OCI-LY3 (cell line): ENCODE measurements around the gene IQCE.
"Not testable (repeated sequence)": the region's sequence is repeated elsewhere in the genome, so short reads cannot be mapped to it uniquely, and the experiment has no call there.

Experiments
- H2AFZ ChIP-seq: fragments of 200-600, 300-600 bp; shearing (Covaris generic); 2 replicates; pipeline ENCODE4 v1.6.0; 2014; ENCODE audit warnings: antibody characterized with exemption, low read depth, low read length
- H3K27ac ChIP-seq: fragments of 200-600, 300-600 bp; sonication (generic); 2 replicates; pipeline ENCODE4 v1.5.1; 2014; ENCODE audit warnings: mild to moderate bottlenecking, low read length, moderate library complexity, mixed read lengths
- H3K27me3 ChIP-seq: fragments of 200-600, 300-600 bp; sonication (generic); 2 replicates; pipeline ENCODE4 v1.6.1; 2014; ENCODE audit warnings: low read depth, low read length, mixed read lengths
- H3K36me3 ChIP-seq: fragments of 200-600, 300-600 bp; sonication (generic); replicated peaks from 2 replicates; pipeline ENCODE3; 2014; ENCODE audit warnings: low read depth, low read length, mixed read lengths
- H3K4me1 ChIP-seq: fragments of 300-600, 200-600 bp; sonication (generic); 2 replicates; pipeline ENCODE4 v1.6.1; 2014; ENCODE audit warnings: low read length, mixed read lengths
- H3K4me2 ChIP-seq: fragments of 200-600, 300-600 bp; sonication (generic); 2 replicates; pipeline ENCODE4 v1.6.1; 2014; ENCODE audit warnings: low read length, mixed read lengths
- H3K4me3 ChIP-seq: fragments of 300-600, 200-600 bp; sonication (generic); 2 replicates; pipeline ENCODE4 v1.5.1; 2014; ENCODE audit warnings: antibody characterized with exemption, mild to moderate bottlenecking, low read length, moderate library complexity
- H3K79me2 ChIP-seq: fragments of 300-600, 200-600 bp; shearing (Covaris generic); 2 replicates; pipeline ENCODE4 v1.6.1; 2014; ENCODE audit warnings: mild to moderate bottlenecking, low read length, mixed read lengths
- H3K9ac ChIP-seq: fragments of 300-600, 200-600 bp; shearing (Covaris generic); 2 replicates; pipeline ENCODE4 v1.6.0; 2014; ENCODE audit warnings: mild to moderate bottlenecking, low read length, moderate library complexity
- H3K9me3 ChIP-seq: fragments of 200-600, 300-600 bp; shearing (Covaris generic); 2 replicates; pipeline ENCODE4 v1.6.1; 2014; ENCODE audit warnings: low read length, mixed read lengths; ENCODE audit not compliant: insufficient read depth
- H4K20me1 ChIP-seq: fragments of 200-600, 300-600 bp; sonication (generic); 2 replicates; pipeline ENCODE4 v1.6.1; 2016; ENCODE audit warnings: low read length, mixed read lengths; ENCODE audit not compliant: insufficient read depth
- EZH2phosphoT487 ChIP-seq: fragments of 200-600 bp; shearing (Covaris generic); IDR thresholded peaks from 2 replicates; pipeline ENCODE4 v1.6.1; 2018; ENCODE audit warnings: antibody characterized with exemption, mixed run types, low read depth
- TF ChIP-seq, protein P1 (sequence below): fragments of 200-600, 300-600 bp; sonication (generic); IDR thresholded peaks from 2 replicates; pipeline ENCODE4 v1.5.1; 2014; ENCODE audit warnings: antibody characterized with exemption, low read length, low read depth

The IQCE gene

DNA sequence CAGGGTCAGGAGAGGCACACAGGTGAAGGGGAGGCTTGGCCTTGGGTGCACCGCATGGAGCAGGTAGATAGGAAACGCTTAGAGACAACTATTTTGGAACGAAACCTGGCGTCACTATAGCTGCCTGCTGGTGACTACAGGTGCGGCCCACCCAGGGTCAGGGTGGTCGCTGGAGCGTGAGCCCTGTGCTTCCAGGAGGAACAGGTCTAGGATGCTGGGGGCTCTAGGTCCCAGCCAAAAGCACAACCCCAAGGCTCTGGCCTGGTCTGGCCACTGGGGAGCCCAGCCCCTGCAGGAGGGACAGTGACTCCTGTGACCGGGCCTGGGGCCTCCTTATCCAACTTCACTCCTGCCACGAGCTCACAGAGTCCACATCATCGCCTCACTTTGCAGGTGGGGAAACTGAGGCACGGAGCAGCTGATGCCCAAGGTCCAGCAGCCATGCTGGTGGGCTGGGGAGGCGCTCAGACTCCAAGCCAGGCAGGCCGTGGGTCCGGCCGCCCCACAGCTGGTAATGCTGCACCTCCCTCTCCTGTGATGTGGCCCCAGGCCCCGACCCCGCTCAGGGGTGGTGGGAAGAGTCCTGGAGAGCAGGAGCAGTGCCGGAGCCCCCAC, 30.2 kb upstream of the IQCE start:
- Histone ChIP-seq H4K20me1 (peaks cover 41% of the 10 kb centered on the region), H3K79me2 (peaks cover 18% of the 10 kb centered on the region), H3K9me3 (no peaks in the 10 kb centered on the region), H3K4me1 (peaks cover 75% of the 10 kb centered on the region), H3K27me3 (no peaks in the 10 kb centered on the region), H2AFZ (no peak overlapping the region), H3K27ac (peak overlapping the region; percentile 99), H3K9ac (peak overlapping the region; percentile 55), H3K36me3 (peaks cover 25% of the 10 kb centered on the region), H3K4me3 (peak overlapping the region; percentile 56), H3K4me2 (peak overlapping the region; percentile 83)
- TF ChIP-seq EZH2phosphoT487: no peak
- TF ChIP-seq, protein P1, sequence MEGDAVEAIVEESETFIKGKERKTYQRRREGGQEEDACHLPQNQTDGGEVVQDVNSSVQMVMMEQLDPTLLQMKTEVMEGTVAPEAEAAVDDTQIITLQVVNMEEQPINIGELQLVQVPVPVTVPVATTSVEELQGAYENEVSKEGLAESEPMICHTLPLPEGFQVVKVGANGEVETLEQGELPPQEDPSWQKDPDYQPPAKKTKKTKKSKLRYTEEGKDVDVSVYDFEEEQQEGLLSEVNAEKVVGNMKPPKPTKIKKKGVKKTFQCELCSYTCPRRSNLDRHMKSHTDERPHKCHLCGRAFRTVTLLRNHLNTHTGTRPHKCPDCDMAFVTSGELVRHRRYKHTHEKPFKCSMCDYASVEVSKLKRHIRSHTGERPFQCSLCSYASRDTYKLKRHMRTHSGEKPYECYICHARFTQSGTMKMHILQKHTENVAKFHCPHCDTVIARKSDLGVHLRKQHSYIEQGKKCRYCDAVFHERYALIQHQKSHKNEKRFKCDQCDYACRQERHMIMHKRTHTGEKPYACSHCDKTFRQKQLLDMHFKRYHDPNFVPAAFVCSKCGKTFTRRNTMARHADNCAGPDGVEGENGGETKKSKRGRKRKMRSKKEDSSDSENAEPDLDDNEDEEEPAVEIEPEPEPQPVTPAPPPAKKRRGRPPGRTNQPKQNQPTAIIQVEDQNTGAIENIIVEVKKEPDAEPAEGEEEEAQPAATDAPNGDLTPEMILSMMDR: no peak

DNA sequence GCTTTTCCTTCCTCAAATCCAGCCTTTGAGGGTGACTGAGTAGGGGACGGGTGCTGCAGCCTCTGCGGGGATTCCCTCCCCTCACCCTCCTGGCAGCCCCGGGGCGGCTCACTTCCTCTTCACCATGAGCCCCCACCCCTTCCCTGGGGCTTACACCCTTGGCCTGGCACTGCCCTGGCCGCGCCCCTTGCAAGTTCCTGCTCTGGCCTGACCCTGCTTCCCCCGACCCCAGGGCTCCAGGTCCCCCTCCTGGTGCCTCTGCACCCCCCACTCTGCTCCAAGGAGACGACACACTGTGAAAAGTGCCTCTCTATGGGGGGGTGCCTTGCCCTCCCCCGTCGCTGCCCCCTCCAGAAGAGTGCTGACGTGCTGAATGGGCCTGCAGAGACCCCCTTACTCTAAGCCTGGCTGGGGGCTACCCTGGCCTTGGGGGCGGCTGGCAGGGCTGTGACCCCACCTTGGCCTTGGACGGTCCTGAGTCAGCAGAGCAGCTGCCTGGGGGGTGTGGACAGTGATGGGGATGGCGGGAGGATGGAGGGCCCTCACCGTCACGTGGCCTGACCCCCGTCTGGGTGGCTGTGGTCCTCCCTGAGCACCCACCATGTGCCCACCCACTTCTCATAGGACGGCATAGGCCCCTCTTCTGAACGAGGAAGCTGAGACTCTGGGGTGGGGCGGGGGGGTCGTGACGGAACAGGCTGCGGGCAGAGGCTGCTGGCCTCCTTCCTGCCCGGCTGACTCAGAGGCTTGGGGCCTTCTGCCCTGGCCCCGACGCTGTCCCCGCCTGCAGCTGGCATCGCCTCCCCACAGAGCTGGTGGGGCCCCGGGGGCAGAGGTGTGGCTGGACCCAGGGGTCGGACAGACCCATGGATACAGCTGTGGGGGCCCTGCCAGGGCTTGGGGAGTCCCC, 29.4 kb upstream of the IQCE start:
- no peak for TF ChIP-seq EZH2phosphoT487
- TF ChIP-seq, protein P1: no peak
- H3K9me3 ChIP-seq: no peaks in the 10 kb centered on the region
- H3K4me3 ChIP-seq: peak overlapping the region; percentile 61
- peak overlapping the region; percentile 83 for H3K4me2 ChIP-seq
- peaks cover 66% of the 10 kb centered on the region for H3K4me1 ChIP-seq
- peaks cover 10% of the 10 kb centered on the region for H3K79me2 ChIP-seq
- peak overlapping the region; percentile 76 for H3K9ac ChIP-seq
- H3K27me3 ChIP-seq: no peaks in the 10 kb centered on the region
- H3K36me3 ChIP-seq: peaks cover 22% of the 10 kb centered on the region
- H3K27ac ChIP-seq: peak overlapping the region; percentile 99
- peaks cover 33% of the 10 kb centered on the region for H4K20me1 ChIP-seq
- H2AFZ ChIP-seq: no peak overlapping the region

DNA sequence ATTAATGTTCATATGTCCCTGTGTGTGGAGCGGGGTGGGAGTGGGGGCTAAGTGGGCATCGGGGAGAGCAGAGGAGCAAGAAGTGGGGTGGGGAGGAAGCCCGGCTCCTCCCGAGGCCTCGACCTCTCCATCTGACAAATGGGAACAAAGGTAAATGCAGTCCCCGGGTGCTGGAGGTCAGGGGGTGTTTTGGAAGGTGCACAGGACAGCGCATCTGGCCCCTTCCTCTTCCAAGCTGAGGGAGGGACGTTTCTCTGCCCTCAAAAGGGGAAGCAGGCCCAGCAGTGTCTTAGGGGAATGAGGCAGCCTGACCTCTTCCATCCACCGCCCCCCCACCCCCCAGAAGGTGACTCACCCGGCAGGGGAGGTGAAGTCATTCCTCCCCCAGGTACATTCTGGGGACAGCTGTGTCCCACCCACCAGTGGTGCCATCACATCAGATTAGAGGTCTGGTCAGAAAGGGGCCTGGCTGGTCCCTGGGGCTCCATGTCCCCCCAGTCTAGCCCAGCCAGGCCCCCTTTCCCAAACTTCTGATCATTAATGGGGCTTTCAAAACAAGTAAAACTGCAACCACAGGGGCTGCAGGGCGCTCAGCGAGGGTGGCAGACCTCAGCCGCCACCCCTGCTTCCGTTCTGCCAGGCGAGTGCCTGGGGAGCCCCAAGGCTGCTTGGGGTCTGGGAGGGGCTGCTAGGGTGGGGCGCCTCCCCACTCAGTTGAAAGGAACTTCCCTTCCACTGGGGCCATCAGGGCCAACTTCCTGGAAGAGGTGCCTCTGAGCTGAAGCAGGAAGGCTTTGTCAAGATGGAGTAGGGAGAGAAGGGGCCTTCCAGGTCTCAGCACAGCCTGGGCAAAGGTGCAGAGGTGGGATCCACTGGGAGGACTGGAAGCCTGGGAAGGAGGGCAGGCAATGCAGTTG, 28.4 kb upstream of the IQCE start:
- Histone ChIP-seq H3K4me1 (peaks cover 57% of the 10 kb centered on the region), H3K9me3 (no peaks in the 10 kb centered on the region), H3K4me3 (peak overlapping the region; percentile 61), H3K79me2 (peaks cover under 1% of the 10 kb centered on the region; the same call in 1 of the 2 replicates), H3K27me3 (no peaks in the 10 kb centered on the region), H2AFZ (no peak overlapping the region), H3K27ac (peak overlapping the region; percentile 99), H4K20me1 (peaks cover 24% of the 10 kb centered on the region), H3K4me2 (peak overlapping the region; percentile 83), H3K36me3 (peaks cover 17% of the 10 kb centered on the region), H3K9ac (peak overlapping the region; percentile 76)
- TF ChIP-seq, protein P1: no peak
- no peak for TF ChIP-seq EZH2phosphoT487

DNA sequence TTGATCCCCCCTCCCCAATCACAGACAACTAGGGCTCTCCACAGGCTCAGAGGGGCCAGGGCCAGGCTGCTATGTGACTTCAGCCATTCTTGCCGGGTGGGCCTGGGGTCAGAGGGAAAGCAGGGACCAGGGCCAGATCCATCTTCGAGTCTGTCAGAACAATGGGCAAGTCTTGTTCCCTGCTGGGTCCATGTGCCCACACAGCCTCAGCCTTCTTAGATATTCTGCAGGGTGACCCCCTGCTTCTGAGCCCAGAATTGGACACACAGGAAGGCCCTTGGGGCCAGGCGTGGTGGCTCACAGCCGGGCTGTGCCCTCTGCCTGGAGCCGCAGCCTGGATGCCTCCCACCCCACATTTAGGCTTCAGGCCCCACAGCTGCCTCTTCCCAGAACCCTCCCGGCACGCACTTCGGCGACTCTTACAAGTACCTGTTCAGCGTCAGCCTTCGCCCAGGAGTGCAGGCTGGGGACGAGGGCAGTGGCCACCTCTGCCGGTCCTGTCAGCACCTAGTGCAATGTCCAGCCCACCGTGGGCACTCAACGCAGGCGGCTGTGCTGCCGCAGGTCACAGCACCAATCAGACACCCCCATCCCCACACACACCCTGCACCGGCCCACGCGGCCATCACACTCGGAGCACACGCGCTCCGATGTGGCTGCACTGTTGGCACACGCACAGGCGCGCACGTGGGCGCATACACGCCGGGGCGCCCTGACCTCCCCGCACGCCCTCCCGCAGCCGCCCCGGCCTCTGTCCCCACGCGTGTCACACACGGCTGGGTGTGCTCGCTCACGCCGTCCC, 27.6 kb upstream of the IQCE start:
- H3K4me1 ChIP-seq: peaks cover 49% of the 10 kb centered on the region
- H3K9me3 ChIP-seq: not testable (repeated sequence)

DNA sequence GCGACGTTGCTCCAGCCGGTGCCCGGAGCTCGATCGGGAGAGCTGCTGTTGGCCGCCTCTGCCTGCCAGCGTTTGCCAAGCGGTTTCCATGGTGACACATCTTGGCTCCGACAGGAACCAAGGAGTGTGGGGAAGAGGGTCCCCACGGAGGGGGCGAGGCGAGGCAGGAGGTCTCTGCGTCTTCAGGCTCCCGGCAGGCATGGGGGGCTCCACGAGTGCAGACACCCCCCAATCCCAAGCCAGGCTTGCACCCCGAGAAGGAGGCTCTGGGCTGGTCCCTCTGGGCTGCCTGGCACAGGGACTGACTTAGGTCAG, 27.0 kb upstream of the IQCE start:
- not testable (repeated sequence) for H3K36me3 ChIP-seq, H2AFZ ChIP-seq, H3K27ac ChIP-seq, H3K27me3 ChIP-seq, H3K4me3 ChIP-seq, H3K79me2 ChIP-seq, H3K9me3 ChIP-seq, H3K4me2 ChIP-seq, H3K9ac ChIP-seq
- H4K20me1 ChIP-seq: peaks cover 13% of the 10 kb centered on the region
- H3K4me1 ChIP-seq: peaks cover 43% of the 10 kb centered on the region

More for the DNA sequence above, 27.6 kb upstream of the IQCE start:
- Histone ChIP-seq H3K9ac (peak overlapping the region; percentile 76; the same call in 1 of the 2 replicates), H3K4me3 (peak overlapping the region; percentile 37; the same call in 1 of the 2 replicates), H3K27ac (peak overlapping the region; percentile 99), H4K20me1 (peaks cover 16% of the 10 kb centered on the region), H3K4me2 (peak overlapping the region; percentile 83), H3K36me3 (peaks cover 12% of the 10 kb centered on the region)
- H3K27me3 ChIP-seq, H3K79me2 ChIP-seq, H2AFZ ChIP-seq: not testable (repeated sequence)

DNA sequence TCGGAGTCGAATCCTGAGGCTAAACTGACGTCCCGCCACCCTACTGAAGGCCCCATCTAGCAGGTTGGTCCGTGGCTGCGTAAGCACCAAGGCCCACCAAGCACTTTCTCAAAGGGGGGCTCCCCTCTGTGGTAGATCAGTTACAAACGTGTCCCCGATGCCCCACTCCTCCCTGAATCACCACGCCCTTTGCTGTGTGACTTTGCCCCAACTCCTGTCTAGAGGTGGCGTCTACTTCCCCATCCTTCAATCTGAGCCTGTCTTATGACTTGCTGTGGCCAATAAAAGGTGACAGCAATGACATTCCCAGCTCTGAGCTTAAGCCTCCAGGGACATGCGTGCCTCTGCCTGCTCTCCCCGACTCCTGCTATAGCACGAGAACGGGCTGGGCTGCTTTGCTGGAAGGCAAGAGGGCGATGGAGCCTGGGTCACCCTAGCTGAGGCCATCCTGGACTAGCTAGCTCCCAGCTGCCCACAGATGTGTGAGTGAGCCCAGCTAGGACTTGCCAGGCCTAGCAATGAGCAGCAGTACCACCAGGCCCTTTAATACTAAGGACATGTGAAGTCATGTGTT, 26.5 kb upstream of the IQCE start:
- H3K4me3 ChIP-seq, H3K4me2 ChIP-seq, H3K27me3 ChIP-seq, H4K20me1 ChIP-seq, H3K27ac ChIP-seq, H3K79me2 ChIP-seq, H2AFZ ChIP-seq, H3K36me3 ChIP-seq, H3K9me3 ChIP-seq, H3K9ac ChIP-seq: not testable (repeated sequence)
- peaks cover 38% of the 10 kb centered on the region for H3K4me1 ChIP-seq
